Stomach (tissue), 4 donors: ENCODE measurements around the gene SVBP.

Source experiments
- POLR2A ChIP-seq, 4 donors: fragments of 450-650 bp; IDR thresholded peaks; one replicate each; pipeline ENCODE4 v1.6.1; 2016; ENCODE audit warnings: antibody characterized with exemption in 4 of 4, control low read depth in 2 of 4, mild to moderate bottlenecking in 1 of 4, moderate library complexity in 1 of 4
- POLR2AphosphoS5 ChIP-seq, 3 donors: sonication (generic); formaldehyde crosslinking; IDR thresholded peaks; one replicate each; pipeline ENCODE4 v1.6.1; 2016; ENCODE audit warnings: antibody characterized with exemption in 3 of 3
- TF ChIP-seq, protein P1 (sequence below), 7 experiments: fragments of 450-650 bp in 4 of 7; fragments of 200-600 bp in 3 of 7; sonication (generic) in 3 of 7; IDR thresholded peaks; one replicate each; pipeline ENCODE4 v1.5.1; 2016 to 2019; ENCODE audit warnings: antibody characterized with exemption in 7 of 7, control low read depth in 2 of 7, mild to moderate bottlenecking in 1 of 7

DNA sequence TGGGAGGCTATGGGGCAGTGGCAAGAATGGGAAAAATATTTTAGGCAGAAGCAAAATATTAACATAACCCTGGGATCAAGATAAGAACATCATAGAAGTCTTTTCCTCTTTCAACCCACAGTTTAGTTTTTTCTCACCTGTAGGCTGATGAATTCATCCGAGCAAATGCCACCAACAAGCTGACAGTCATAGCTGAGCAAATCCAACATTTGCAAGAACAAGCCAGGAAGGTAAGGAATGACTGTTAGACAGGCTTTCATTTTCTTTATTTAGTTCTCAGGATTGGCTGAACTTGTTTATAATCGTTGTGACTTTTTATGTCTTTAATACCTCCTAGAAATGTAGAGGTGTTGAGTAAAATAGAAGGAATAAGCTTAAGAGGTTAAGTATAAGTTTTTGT, 43.8 kb downstream of the SVBP start:
- TF ChIP-seq, protein P1, sequence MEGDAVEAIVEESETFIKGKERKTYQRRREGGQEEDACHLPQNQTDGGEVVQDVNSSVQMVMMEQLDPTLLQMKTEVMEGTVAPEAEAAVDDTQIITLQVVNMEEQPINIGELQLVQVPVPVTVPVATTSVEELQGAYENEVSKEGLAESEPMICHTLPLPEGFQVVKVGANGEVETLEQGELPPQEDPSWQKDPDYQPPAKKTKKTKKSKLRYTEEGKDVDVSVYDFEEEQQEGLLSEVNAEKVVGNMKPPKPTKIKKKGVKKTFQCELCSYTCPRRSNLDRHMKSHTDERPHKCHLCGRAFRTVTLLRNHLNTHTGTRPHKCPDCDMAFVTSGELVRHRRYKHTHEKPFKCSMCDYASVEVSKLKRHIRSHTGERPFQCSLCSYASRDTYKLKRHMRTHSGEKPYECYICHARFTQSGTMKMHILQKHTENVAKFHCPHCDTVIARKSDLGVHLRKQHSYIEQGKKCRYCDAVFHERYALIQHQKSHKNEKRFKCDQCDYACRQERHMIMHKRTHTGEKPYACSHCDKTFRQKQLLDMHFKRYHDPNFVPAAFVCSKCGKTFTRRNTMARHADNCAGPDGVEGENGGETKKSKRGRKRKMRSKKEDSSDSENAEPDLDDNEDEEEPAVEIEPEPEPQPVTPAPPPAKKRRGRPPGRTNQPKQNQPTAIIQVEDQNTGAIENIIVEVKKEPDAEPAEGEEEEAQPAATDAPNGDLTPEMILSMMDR (IDR thresholded peaks at IDR 0.05), result no peak
- TF ChIP-seq POLR2AphosphoS5 (IDR thresholded peaks at IDR 0.05) (no peak), POLR2A (IDR thresholded peaks at IDR 0.05) (no peak)
